GM12878 (cell line): ENCODE results near the gene CACNA1H. TPM values are rescaled to one million over a fixed set of nuclear protein-coding genes. Genes with fewer than 3 reads are reported as not detected.

Source experiments
- ATAC-seq: fragments of 200-7000 bp; cut with Tn5 transposase; 3 replicates; pipeline ENCODE4 v1.9.1; 2020; ENCODE audit warnings: mild to moderate bottlenecking, moderate library complexity
- BruUV-seq: library from RNA; stranded (reverse); fragments of 400-500 nt; replicated peaks from 2 replicates; lab custom pipeline; 2021; lab: Mats Ljungman, UMichigan
- CTCF ChIA-PET: fragments of 300-600 bp; sonication (Branson Sonifier 250); formaldehyde crosslinking; extraction: SDS; loops from one replicate; lab custom pipeline; 2021; ENCODE audit warnings: inconsistent platforms; lab: Yijun Ruan, JAX
- POLR2A ChIA-PET: fragments of 350-600 bp; formaldehyde crosslinking; extraction: SDS; loops from one replicate; lab custom pipeline; 2021; ENCODE audit warnings: inconsistent platforms; lab: Charles Lee
- RAD21 ChIA-PET: fragments of 300-600 bp; sonication (Branson Sonifier 250); formaldehyde crosslinking; loops from one replicate; lab custom pipeline; 2023; ENCODE audit warnings: antibody characterized with exemption; ENCODE audit not compliant: unreplicated experiment; lab: Charles Lee
- SMC1A ChIA-PET: fragments of 300-600 bp; sonication (Branson Sonifier 250); formaldehyde crosslinking; loops from one replicate; lab custom pipeline; 2023; ENCODE audit not compliant: unreplicated experiment, uncharacterized antibody; lab: Charles Lee
- DNase-seq: peaks from one replicate; pipeline ENCODE4 v3.0.0-alpha.2; 2011; ENCODE audit warnings: low read depth, low spot score
- FAIRE-seq: peaks from 3 replicates; lab custom pipeline; 2011; peaks lifted over from hg19 to GRCh38; lab: Jason Lieb, UNC
- H2AFZ ChIP-seq: 2 replicates; pipeline ENCODE4 v1.6.0; 2011; ENCODE audit warnings: low read depth, low read length, control low read depth; ENCODE audit not compliant: control insufficient read depth
- H3K27ac ChIP-seq: 2 replicates; pipeline ENCODE4 v1.5.1; 2011; ENCODE audit warnings: control low read depth; ENCODE audit not compliant: control insufficient read depth, insufficient read depth
- H3K27me3 ChIP-seq, 2 experiments: replicated peaks in 1 of 2; 2 replicates each; pipeline versions ENCODE4 v1.6.0 to v1.6.1; 2011; ENCODE audit warnings: low read length in 1 of 2; ENCODE audit not compliant: control insufficient read depth in 2 of 2, insufficient read depth in 2 of 2
- H3K36me3 ChIP-seq, 2 experiments: 2 replicates each; pipeline ENCODE4 v1.5.1; 2011; ENCODE audit warnings: low read length in 1 of 2; ENCODE audit not compliant: control insufficient read depth in 2 of 2, insufficient read depth in 2 of 2
- H3K4me1 ChIP-seq: 2 replicates; pipeline ENCODE4 v1.6.1; 2011; ENCODE audit warnings: mild to moderate bottlenecking, low read length, moderate library complexity, mixed read lengths; ENCODE audit not compliant: control insufficient read depth, insufficient read depth
- H3K4me2 ChIP-seq: 2 replicates; pipeline ENCODE4 v1.6.0; 2011; ENCODE audit warnings: control low read depth; ENCODE audit not compliant: control insufficient read depth, insufficient read depth
- H3K4me3 ChIP-seq: fragments of 200-600 bp; sonication (generic); 2 replicates; pipeline ENCODE4 v1.5.1; 2016
- H3K79me2 ChIP-seq: 2 replicates; pipeline ENCODE4 v1.6.0; 2011; ENCODE audit warnings: low read length; ENCODE audit not compliant: control insufficient read depth, insufficient read depth
- H3K9ac ChIP-seq: 2 replicates; pipeline ENCODE4 v1.8.0; 2011; ENCODE audit warnings: low read length, control low read depth, mixed read lengths; ENCODE audit not compliant: control insufficient read depth, insufficient read depth
- H3K9me3 ChIP-seq: replicated peaks from 3 replicates; pipeline ENCODE4 v1.5.1; 2011; ENCODE audit warnings: mild to moderate bottlenecking, low read length; ENCODE audit not compliant: control insufficient read depth, insufficient read depth
- H4K20me1 ChIP-seq: 2 replicates; pipeline ENCODE4 v1.6.0; 2011; ENCODE audit not compliant: control insufficient read depth, insufficient read depth
- ATF2 ChIP-seq: IDR thresholded peaks from 2 replicates; pipeline ENCODE4 v1.6.1; 2012; ENCODE audit warnings: low read length, inconsistent platforms
- CHD1 ChIP-seq: IDR thresholded peaks from 2 replicates; pipeline ENCODE4 v1.6.1; 2012; ENCODE audit warnings: low read depth, low read length, improper control_type of control experiment
- CHD4 ChIP-seq: fragments of 200-600 bp; sonication (generic); IDR thresholded peaks from 2 replicates; pipeline ENCODE4 v1.6.1; 2016; ENCODE audit warnings: mild to moderate bottlenecking
- E4F1 ChIP-seq: fragments of 450-650 bp; IDR thresholded peaks from 2 replicates; pipeline ENCODE4 v1.6.1; 2018; ENCODE audit warnings: borderline replicate concordance, mild to moderate bottlenecking; ENCODE audit not compliant: partially characterized antibody
- IKZF2 ChIP-seq, 2 experiments: fragments of 450-650 bp; IDR thresholded peaks; 2 replicates each; pipeline ENCODE4 v1.6.1; 2017; ENCODE audit warnings: mild to moderate bottlenecking in 2 of 2, moderate library complexity in 2 of 2
- IRF5 ChIP-seq: fragments of 450-650 bp; IDR thresholded peaks from 2 replicates; pipeline ENCODE4 v1.6.1; 2017; ENCODE audit warnings: borderline replicate concordance
- KDM1A ChIP-seq: fragments of 200-600 bp; sonication (generic); IDR thresholded peaks from 2 replicates; pipeline ENCODE4 v1.6.1; 2016; ENCODE audit warnings: borderline replicate concordance
- POLR2A ChIP-seq: IDR thresholded peaks from 2 replicates; pipeline ENCODE4 v1.6.1; 2011; ENCODE audit warnings: low read depth, mild to moderate bottlenecking, low read length
- RFX5 ChIP-seq: IDR thresholded peaks from 2 replicates; pipeline ENCODE4 v1.6.1; 2011; ENCODE audit warnings: low read depth, low read length, improper control_type of control experiment
- SKIL ChIP-seq: fragments of 450-650 bp; IDR thresholded peaks from 2 replicates; pipeline ENCODE4 v1.6.1; 2017; ENCODE audit warnings: mild to moderate bottlenecking, low read depth, inconsistent platforms; ENCODE audit not compliant: poor library complexity, severe bottlenecking
- SREBF1 ChIP-seq: IDR thresholded peaks from 2 replicates; pipeline ENCODE4 v1.6.1; 2012; ENCODE audit warnings: mild to moderate bottlenecking, low read length
- WRNIP1 ChIP-seq: IDR thresholded peaks from 2 replicates; pipeline ENCODE4 v1.6.1; 2011; ENCODE audit warnings: low read depth, low read length, improper control_type of control experiment, borderline replicate concordance
- ZNF592 ChIP-seq: fragments of 450-650 bp; IDR thresholded peaks from 2 replicates; pipeline ENCODE4 v1.6.1; 2017; ENCODE audit warnings: mild to moderate bottlenecking, moderate library complexity
- ZSCAN29 ChIP-seq: fragments of 450-650 bp; IDR thresholded peaks from 2 replicates; pipeline ENCODE4 v1.6.1; 2017; ENCODE audit warnings: mild to moderate bottlenecking, moderate library complexity
- WGBS: methylation state at CpG from one replicate; pipeline ENCODE4 v1.1.6; 2016; ENCODE audit warnings: low lambda C conversion rate; ENCODE audit not compliant: insufficient replicate concordance, insufficient coverage; ENCODE audit errors: missing lambda C conversion rate; 5-methylcytosine and 5-hydroxymethylcytosine counted together
- in situ Hi-C: fragments of 300-500 bp; cut with MboI; formaldehyde crosslinking; loops from 9 replicates; pipeline ENCODE4 v1.14.3; 2018; ENCODE audit warnings: mixed read lengths
- intact Hi-C: fragments of 100-400 bp; cut with micrococcal nuclease; formaldehyde crosslinking; loops from one replicate; pipeline ENCODE4 v1.14.2; 2022; ENCODE audit not compliant: unreplicated experiment
- polyA plus RNA-seq, 11 experiments: library from polyadenylated mRNA; depleted of rRNA in 4 of 11; unstranded in 6 of 11; stranded (reverse) in 5 of 11; fragments of >200 nt; fragmentation: Nextera tagmentation in 4 of 11; fragmentation: Illumina TruSeq in 1 of 11; extraction: Ambion mirVana in 4 of 11; extraction: Trizol in 1 of 11; gene quantifications; 1 replicate in 1 of 11; 2 replicates in 10 of 11; pipeline versions ENCODE4 v1.2.1 to v1.2.3, GENCODE V29; 2011 to 2016; ENCODE audit warnings: inconsistent platforms in 2 of 11, missing spikeins in 2 of 11, low read depth in 1 of 11
- total RNA-seq, 4 experiments: library from RNA; depleted of rRNA in 3 of 4; stranded (reverse); fragments of >200 nt in 3 of 4; fragmentation: Illumina TruSeq in 1 of 4; extraction: Trizol in 1 of 4; gene quantifications; 2 replicates each; pipeline versions ENCODE4 v1.2.1 to v1.2.3, GENCODE V29; 2013 to 2021

Gene CACNA1H
- total and polyA plus RNA-seq, 10 of the 15 experiments (the other 5 are each of a cell fraction or from before 2014, with no cell fraction given): 0.03 to 0.54 TPM; not detected in 8

GRCh38 chr16:1126586-1126985 is 26.3 kb upstream of the CACNA1H start:
- H3K4me3 ChIP-seq: no peak overlapping the region
- POLR2A ChIA-PET: no interaction called here
- H2AFZ ChIP-seq: no peak overlapping the region
- 30% methylated on average over 4 of the region's 10 CpGs for WGBS
- in situ Hi-C loops: loop anchor here (10.0 kb wide), 1 partner anchor 62 kb away; no protein-coding TSS in a partner anchor
- no peaks in the 10 kb centered on the region for H3K79me2 ChIP-seq
- FAIRE-seq (no peak), DNase-seq (no peak), ATAC-seq (no peak)
- no peaks in the 10 kb centered on the region for H3K4me1 ChIP-seq
- CTCF ChIA-PET: no interaction called here
- H3K4me2 ChIP-seq: no peak overlapping the region
- RAD21 ChIA-PET: no interaction called here
- intact Hi-C loops: no loop called here
- H3K27me3 ChIP-seq: no peaks in the 10 kb centered on the region
- H4K20me1 ChIP-seq: no peaks in the 10 kb centered on the region
- BruUV-seq: no TSS peak
- H3K9ac ChIP-seq: no peak overlapping the region
- H3K9me3 ChIP-seq: no peaks in the 10 kb centered on the region
- SMC1A ChIA-PET: no interaction called here
- H3K36me3 ChIP-seq: no peaks in the 10 kb centered on the region
- no peak overlapping the region for H3K27ac ChIP-seq
- TF ChIP-seq E4F1: no peak
- TF ChIP-seq CHD4: no peak
- no peak for TF ChIP-seq RFX5
- no peak for TF ChIP-seq SREBF1
- TF ChIP-seq CHD1: no peak
- no peak for TF ChIP-seq KDM1A
- no peak for TF ChIP-seq ZSCAN29
- no peak for TF ChIP-seq WRNIP1
- no peak for TF ChIP-seq IKZF2 (IDR thresholded peaks at IDR 0.05)
- no peak for TF ChIP-seq IRF5
- no peak for TF ChIP-seq SKIL
- no peak for TF ChIP-seq ATF2
- TF ChIP-seq POLR2A: no peak
- TF ChIP-seq ZNF592: no peak
